KG1 (cell line): ENCODE measurements around the gene CHRNA5.

Experiments
- DNase-seq: peaks from one replicate; lab custom pipeline; 2025; lab: John Stamatoyannopoulos, UW

CHRNA5 gene

GRCh38 chr15:78640527-78641101 lies 75.3 kb downstream of the CHRNA5 start:
- DNase-seq, result no peak

- no peak for DNase-seq
Measured at GRCh38 chr15:78641102-78641748, 75.9 kb downstream of the CHRNA5 start, which contains the start of gene CHRNB4. TSS of gene CHRNB4 (minus strand) at chr15:78641210. CDS start at chr15:78641133, 77 bp downstream.

GRCh38 chr15:78641749-78642275 lies 76.5 kb downstream of the CHRNA5 start:
- DNase-seq, result no peak

GRCh38 chr15:78642331-78642730 lies 77.0 kb downstream of the CHRNA5 start:
- no peak for DNase-seq
